OCI-LY3 (cell line): Measurements from ENCODE around the gene CSPG4.
A peak's percentile ranks its signal among the peaks of the same experiment; 100 is the strongest.
"Not testable (repeated sequence)": the region's sequence is repeated elsewhere in the genome, so short reads cannot be mapped to it uniquely, and the experiment has no call there.

Source experiments
- H2AFZ ChIP-seq: fragments of 200-600, 300-600 bp; shearing (Covaris generic); 2 replicates; pipeline ENCODE4 v1.6.0; 2014; ENCODE audit warnings: antibody characterized with exemption, low read depth, low read length
- H3K27ac ChIP-seq: fragments of 200-600, 300-600 bp; sonication (generic); 2 replicates; pipeline ENCODE4 v1.5.1; 2014; ENCODE audit warnings: mild to moderate bottlenecking, low read length, moderate library complexity, mixed read lengths
- H3K27me3 ChIP-seq: fragments of 200-600, 300-600 bp; sonication (generic); 2 replicates; pipeline ENCODE4 v1.6.1; 2014; ENCODE audit warnings: low read depth, low read length, mixed read lengths
- H3K36me3 ChIP-seq: fragments of 200-600, 300-600 bp; sonication (generic); replicated peaks from 2 replicates; pipeline ENCODE3; 2014; ENCODE audit warnings: low read depth, low read length, mixed read lengths
- H3K4me1 ChIP-seq: fragments of 300-600, 200-600 bp; sonication (generic); 2 replicates; pipeline ENCODE4 v1.6.1; 2014; ENCODE audit warnings: low read length, mixed read lengths
- H3K4me2 ChIP-seq: fragments of 200-600, 300-600 bp; sonication (generic); 2 replicates; pipeline ENCODE4 v1.6.1; 2014; ENCODE audit warnings: low read length, mixed read lengths
- H3K4me3 ChIP-seq: fragments of 300-600, 200-600 bp; sonication (generic); 2 replicates; pipeline ENCODE4 v1.5.1; 2014; ENCODE audit warnings: antibody characterized with exemption, mild to moderate bottlenecking, low read length, moderate library complexity
- H3K79me2 ChIP-seq: fragments of 300-600, 200-600 bp; shearing (Covaris generic); 2 replicates; pipeline ENCODE4 v1.6.1; 2014; ENCODE audit warnings: mild to moderate bottlenecking, low read length, mixed read lengths
- H3K9ac ChIP-seq: fragments of 300-600, 200-600 bp; shearing (Covaris generic); 2 replicates; pipeline ENCODE4 v1.6.0; 2014; ENCODE audit warnings: mild to moderate bottlenecking, low read length, moderate library complexity
- H3K9me3 ChIP-seq: fragments of 200-600, 300-600 bp; shearing (Covaris generic); 2 replicates; pipeline ENCODE4 v1.6.1; 2014; ENCODE audit warnings: low read length, mixed read lengths; ENCODE audit not compliant: insufficient read depth
- H4K20me1 ChIP-seq: fragments of 200-600, 300-600 bp; sonication (generic); 2 replicates; pipeline ENCODE4 v1.6.1; 2016; ENCODE audit warnings: low read length, mixed read lengths; ENCODE audit not compliant: insufficient read depth
- CTCF ChIP-seq: fragments of 200-600, 300-600 bp; sonication (generic); IDR thresholded peaks from 2 replicates; pipeline ENCODE4 v1.5.1; 2014; ENCODE audit warnings: antibody characterized with exemption, low read length, low read depth
- EZH2phosphoT487 ChIP-seq: fragments of 200-600 bp; shearing (Covaris generic); IDR thresholded peaks from 2 replicates; pipeline ENCODE4 v1.6.1; 2018; ENCODE audit warnings: antibody characterized with exemption, mixed run types, low read depth

Gene CSPG4

DNA sequence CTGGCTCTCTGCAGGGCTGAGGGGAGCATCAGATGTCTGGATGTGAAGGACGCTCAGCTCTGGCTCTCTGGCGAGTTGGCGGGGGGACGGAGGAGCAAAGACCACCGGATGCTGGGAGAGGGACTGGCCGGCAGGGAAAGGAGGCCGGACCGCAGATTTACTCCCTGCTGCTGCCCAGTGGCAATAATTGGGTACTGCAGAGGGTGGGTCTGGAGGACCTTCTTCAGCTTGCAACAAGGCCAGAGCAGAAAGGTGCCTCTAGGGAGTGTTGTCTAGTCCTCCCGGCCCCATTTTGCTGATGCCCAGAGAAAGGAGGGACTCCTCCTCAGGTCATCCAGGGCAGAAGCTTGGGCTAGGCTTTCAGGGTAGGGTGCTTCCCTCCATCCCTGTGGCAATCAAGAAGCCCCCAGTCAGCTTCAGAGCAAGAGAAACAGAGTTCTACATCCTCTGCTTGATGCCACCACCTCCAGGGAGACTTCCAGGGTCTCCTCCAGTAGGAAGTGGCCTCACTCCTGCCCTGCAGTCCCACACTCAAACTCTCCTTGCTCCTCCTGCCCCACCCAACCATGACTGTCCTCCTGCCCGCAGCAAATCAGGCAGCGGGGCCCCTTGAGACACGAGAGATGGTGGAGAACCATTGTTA, 20.3 kb upstream of the CSPG4 start:
- Histone ChIP-seq H4K20me1 (no peaks in the 10 kb centered on the region), H3K4me3 (peak overlapping the region; percentile 34), H3K27me3 (peaks cover under 1% of the 10 kb centered on the region), H3K79me2 (no peaks in the 10 kb centered on the region), H3K9ac (no peak overlapping the region), H3K36me3 (no peaks in the 10 kb centered on the region), H3K27ac (no peak overlapping the region), H3K4me2 (peak overlapping the region; percentile 56), H3K4me1 (peaks cover 16% of the 10 kb centered on the region), H2AFZ (peak overlapping the region; percentile 50; the same call in 1 of the 2 replicates), H3K9me3 (no peaks in the 10 kb centered on the region)
- TF ChIP-seq CTCF (peak; percentile 61), EZH2phosphoT487 (no peak)

GRCh38 chr15:75732177-75732808, 19.6 kb upstream of the CSPG4 start:
- peak overlapping the region; percentile 50; the same call in 1 of the 2 replicates for H2AFZ ChIP-seq
- H3K4me3 ChIP-seq, result peak overlapping the region; percentile 34
- no peaks in the 10 kb centered on the region for H3K9me3 ChIP-seq
- no peak for TF ChIP-seq CTCF
- TF ChIP-seq EZH2phosphoT487, result no peak
- no peaks in the 10 kb centered on the region for H3K36me3 ChIP-seq
- no peak overlapping the region for H3K9ac ChIP-seq
- H3K79me2 ChIP-seq, result no peaks in the 10 kb centered on the region
- no peak overlapping the region for H3K27ac ChIP-seq
- H3K4me2 ChIP-seq, result peak overlapping the region; percentile 56
- peaks cover 16% of the 10 kb centered on the region for H3K4me1 ChIP-seq
- peaks cover 7% of the 10 kb centered on the region for H3K27me3 ChIP-seq
- no peaks in the 10 kb centered on the region for H4K20me1 ChIP-seq

GRCh38 chr15:75731248-75732151, 18.9 kb upstream of the CSPG4 start:
- H3K27ac ChIP-seq, result no peak overlapping the region
- no peaks in the 10 kb centered on the region for H3K79me2 ChIP-seq
- H4K20me1 ChIP-seq, result no peaks in the 10 kb centered on the region
- TF ChIP-seq CTCF (peak; percentile 19; the same call in 1 of the 2 replicates), EZH2phosphoT487 (no peak)
- H3K4me3 ChIP-seq, result no peak overlapping the region
- H3K36me3 ChIP-seq, result no peaks in the 10 kb centered on the region
- H3K4me1 ChIP-seq, result peaks cover 16% of the 10 kb centered on the region
- H3K27me3 ChIP-seq, result peaks cover 7% of the 10 kb centered on the region
- no peak overlapping the region for H2AFZ ChIP-seq
- no peak overlapping the region for H3K9ac ChIP-seq
- H3K4me2 ChIP-seq, result peak overlapping the region; percentile 4; the same call in 1 of the 2 replicates
- H3K9me3 ChIP-seq, result no peaks in the 10 kb centered on the region

- not testable (repeated sequence) for H3K4me3 ChIP-seq, H3K27ac ChIP-seq, H3K4me2 ChIP-seq, H3K36me3 ChIP-seq, H3K27me3 ChIP-seq, H3K9me3 ChIP-seq, H2AFZ ChIP-seq, H3K79me2 ChIP-seq, H3K9ac ChIP-seq, H4K20me1 ChIP-seq
- H3K4me1 ChIP-seq, result peaks cover 16% of the 10 kb centered on the region
Measured at GRCh38 chr15:75730376-75731247, 18.0 kb upstream of the CSPG4 start.
